ENCODE measurements around the gene POLR1D.

The POLR1D gene

DNA sequence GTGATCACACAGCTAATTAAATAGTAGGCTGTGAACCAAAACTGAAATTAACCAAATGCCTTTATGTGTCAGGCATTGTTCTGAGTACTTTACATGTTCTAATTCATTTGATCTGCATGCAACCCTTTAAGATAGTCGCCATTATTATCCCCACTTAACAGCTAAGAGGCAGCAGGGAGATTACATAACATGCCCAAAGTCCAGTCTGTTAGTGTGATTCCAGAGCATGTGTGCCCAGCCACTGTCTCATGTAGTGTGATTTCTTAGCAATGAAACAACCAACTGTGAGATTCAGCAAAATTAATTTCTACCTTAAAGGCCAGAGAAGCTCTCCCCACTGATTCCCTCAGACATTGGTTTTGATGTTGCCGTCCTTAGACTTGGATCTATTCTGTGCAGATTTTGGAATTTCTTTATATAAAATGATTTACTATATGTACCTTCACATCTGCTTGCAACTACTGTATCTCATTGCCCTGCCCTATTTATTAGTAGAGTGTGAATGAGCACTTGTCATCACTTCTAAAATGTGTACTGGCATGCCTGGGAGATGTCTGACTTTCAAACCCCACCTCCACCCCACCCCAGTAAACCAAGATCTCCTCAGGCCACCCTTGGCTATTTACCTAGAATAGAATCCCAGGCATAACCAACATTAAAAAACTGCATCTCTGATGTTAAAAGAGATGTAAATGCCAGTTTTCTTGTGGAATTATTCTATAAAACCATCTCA lies 41.2 kb downstream of the POLR1D start:
- H3K27ac ChIP-seq, result no peak overlapping the region
- no peak for TF ChIP-seq CTCF (IDR thresholded peaks at IDR 0.05)
- no peak for TF ChIP-seq ZFX (IDR thresholded peaks at IDR 0.05; ENCODE audit: borderline replicate concordance)

GRCh38 chr13:27663947-27664346 lies 42.3 kb downstream of the POLR1D start:
- TF ChIP-seq CTCF (IDR thresholded peaks at IDR 0.05) (no peak), ZFX (IDR thresholded peaks at IDR 0.05; ENCODE audit: borderline replicate concordance) (no peak)

GRCh38 chr13:27665333-27665732 lies 43.6 kb downstream of the POLR1D start:
- TF ChIP-seq CTCF (IDR thresholded peaks at IDR 0.05), result no peak
- TF ChIP-seq ZFX (IDR thresholded peaks at IDR 0.05; ENCODE audit: borderline replicate concordance), result no peak
- no peak overlapping the region for H3K27ac ChIP-seq

More at GRCh38 chr13:27663947-27664346, 42.3 kb downstream of the POLR1D start:
- no peak overlapping the region for H3K27ac ChIP-seq

DNA sequence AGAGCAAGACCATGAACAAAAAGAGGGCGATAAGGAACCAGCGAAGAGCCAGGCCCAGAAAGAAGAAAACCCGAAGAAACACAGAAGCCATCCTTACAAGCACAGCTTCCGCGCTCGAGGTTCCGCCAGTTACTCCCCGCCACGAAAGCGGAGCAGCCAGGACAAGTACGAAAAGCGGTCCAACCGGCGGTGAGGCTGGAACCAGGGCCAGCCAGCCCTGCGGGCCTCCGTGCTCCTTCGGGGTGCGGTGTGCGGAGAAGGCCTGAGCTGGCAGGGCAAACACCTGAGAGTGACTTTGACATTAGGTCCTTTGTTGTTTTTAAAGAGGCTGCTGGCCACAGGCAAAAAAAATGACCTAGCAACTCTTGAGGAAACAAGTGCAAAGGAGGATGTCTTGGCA lies 44.1 kb downstream of the POLR1D start:
- TF ChIP-seq ZFX (IDR thresholded peaks at IDR 0.05; ENCODE audit: borderline replicate concordance), result no peak
- TF ChIP-seq CTCF (IDR thresholded peaks at IDR 0.05), result no peak
- no peak overlapping the region for H3K27ac ChIP-seq

DNA sequence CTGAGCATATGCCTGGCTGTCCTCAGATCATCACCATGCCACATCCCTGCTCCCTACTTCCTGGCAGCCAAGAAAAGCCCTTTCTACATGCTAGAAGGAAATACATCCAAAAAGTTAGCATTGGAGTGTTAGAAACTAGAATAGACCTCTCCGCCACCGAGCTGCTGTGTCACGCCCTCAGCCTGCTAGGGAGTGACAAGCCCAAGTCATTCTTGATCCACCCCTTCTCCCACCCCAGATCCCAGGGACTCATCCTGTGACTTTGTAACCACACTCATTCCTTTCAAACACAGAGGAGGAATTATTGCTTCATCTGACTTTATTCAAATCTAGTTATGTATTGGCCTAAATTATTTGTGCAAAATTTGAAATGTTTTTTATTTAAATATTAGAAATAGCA lies 45.3 kb downstream of the POLR1D start:
- no peak overlapping the region for H3K27ac ChIP-seq
- TF ChIP-seq CTCF (IDR thresholded peaks at IDR 0.05) (no peak), ZFX (IDR thresholded peaks at IDR 0.05; ENCODE audit: borderline replicate concordance) (no peak)

- TF ChIP-seq ZFX (IDR thresholded peaks at IDR 0.05; ENCODE audit: borderline replicate concordance) (no peak), CTCF (IDR thresholded peaks at IDR 0.05) (no peak)
- no peak overlapping the region for H3K27ac ChIP-seq
Measured at GRCh38 chr13:27667946-27668345, 46.3 kb downstream of the POLR1D start.

- no peak overlapping the region for H3K27ac ChIP-seq
- TF ChIP-seq ZFX (IDR thresholded peaks at IDR 0.05; ENCODE audit: borderline replicate concordance) (no peak), CTCF (IDR thresholded peaks at IDR 0.05) (no peak)
Measured at GRCh38 chr13:27670861-27671260, 49.2 kb downstream of the POLR1D start.
